HG03045 (cell line): ENCODE measurements around the gene ZNF496.
"Not testable (repeated sequence)": the region's sequence is repeated elsewhere in the genome, so short reads cannot be mapped to it uniquely, and the experiment has no call there.

Experiments
- ATAC-seq: cut with Tn5 transposase; IDR thresholded peaks from one replicate; pipeline ENCODE4 v1.9.1; 2021; ENCODE audit warnings: mild to moderate bottlenecking, moderate library complexity; ENCODE audit not compliant: unreplicated experiment

Gene ZNF496

DNA sequence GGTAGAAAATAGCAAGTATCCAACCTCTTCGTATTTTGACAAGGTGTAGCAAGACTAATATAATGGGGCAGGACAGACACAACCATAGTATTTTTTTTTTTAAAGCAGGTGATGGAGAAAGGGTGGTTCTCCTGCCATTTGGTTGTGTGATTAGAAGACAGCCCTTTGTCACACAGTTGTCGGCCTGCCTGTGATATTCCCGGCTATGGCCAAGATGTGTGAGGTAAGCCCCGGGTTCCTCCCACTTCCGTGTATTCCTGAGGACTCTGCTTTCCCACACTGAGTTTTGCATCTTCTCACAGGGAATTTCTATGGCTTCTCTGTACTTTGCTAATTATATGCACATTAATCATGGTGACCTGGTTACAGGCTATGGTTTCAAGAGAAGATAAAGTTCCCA is 35.9 kb downstream of the ZNF496 start:
- no peak for ATAC-seq

DNA sequence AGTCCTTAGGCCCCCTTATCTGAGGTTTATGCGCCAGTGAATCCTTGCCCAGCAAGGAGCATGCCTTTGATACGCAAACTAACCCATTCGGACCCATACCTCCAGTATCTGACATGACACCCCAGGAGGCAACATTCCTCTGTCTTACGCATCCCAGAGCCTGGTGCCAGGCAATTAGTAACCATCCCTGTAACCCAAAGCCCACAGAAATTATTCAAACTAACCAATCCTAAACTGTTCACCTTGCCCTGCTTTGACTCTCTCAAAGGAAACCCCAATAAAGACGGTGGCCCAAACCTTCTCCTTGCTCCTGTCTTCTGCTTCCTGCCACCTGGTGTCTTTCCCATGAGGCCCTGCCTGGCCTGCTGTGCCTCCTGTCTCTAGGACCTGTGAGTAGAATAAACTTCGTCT is 36.4 kb downstream of the ZNF496 start:
- no peak for ATAC-seq

DNA sequence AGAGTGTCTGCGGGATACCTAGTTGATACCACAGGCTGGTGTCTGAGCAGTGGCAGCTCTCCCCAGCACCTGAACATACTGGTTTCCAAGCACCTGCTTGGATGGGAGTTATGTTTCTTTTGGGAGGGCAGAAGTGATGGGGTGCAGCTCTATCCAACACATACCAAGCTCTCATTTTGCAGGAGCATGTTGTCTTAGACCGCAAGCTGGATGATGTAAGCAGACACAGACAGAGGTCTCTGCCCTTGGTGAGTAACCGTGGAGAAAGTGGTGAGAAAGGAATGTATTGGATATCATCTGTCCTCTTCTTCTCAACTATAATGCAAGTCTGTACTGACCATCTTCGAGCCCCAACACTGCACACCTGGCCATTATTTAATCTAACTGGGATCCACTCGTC is 37.4 kb downstream of the ZNF496 start:
- no peak for ATAC-seq

DNA sequence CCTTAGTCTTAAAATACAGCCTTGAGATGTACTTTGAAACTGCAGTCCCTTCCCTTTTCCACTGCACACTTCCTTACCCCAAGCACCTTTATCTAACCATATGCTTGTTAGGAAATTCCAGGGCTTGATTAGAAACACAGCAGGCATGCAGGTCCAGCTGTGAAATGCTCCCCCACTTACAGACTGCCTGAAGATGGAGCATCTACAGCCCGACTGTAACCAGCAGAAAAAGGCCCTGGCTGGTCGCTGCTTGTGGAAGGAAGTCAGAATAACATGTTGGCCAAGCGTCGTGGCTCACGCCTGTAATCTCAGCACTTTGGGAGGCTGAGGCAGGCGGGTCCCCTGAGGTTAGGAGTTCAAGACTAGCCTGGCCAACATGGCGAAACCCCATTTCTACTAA is 38.6 kb downstream of the ZNF496 start:
- ATAC-seq, result no peak

DNA sequence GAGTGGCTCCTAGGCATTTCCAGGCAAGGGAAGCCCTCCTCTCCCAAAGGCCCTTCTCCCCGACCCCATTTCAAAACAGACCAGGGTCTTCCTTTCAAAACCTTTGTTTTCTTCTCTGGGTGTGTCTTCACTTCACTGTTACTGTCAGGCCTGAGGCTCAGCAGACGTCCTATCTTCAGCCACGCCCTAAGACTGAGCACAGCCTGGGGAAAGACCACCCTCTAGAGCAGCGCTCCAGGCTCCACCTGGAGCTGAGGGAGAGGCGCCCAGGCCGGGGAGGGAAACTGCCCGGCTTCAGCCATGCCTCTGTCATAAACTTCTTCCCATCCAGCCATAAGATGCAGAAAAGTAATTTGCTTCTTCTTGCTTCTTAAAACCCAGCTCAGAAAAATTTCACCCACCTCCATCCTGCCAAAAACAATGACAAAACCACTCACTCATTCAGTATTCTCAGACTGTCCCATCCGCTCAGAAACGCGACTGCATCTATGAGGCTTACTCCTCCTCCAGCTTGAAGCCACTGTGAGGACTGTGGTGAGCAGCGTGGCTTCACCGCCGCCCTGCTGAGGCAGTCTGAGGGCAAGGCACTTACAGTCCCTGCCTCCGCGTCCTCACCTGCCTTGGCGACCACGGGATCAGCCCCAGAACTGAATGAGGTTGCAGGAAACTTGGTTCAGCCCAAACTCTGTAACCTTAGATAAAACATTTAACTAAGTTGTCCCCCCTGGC is 39.7 kb downstream of the ZNF496 start:
- ATAC-seq, result no peak

DNA sequence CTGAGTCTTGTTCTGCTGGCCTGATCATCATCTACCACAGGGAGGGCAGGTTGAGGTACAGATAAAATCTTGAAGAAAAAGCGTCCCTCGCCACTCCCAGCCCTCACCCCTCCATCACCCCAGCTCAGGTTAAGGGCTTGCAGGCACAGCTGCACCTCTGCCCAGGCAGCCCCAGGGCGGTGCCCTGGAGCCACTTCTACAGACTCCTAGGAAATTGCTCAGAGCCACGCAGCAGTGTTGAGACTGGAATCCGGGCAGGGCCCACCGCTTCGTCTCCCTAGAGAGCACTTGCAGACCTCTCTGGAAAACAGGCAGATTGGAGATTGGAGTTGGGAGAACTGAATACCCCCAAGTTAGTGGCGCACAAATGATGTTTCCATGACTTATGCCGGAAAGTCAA is 40.5 kb downstream of the ZNF496 start:
- ATAC-seq, result no peak

DNA sequence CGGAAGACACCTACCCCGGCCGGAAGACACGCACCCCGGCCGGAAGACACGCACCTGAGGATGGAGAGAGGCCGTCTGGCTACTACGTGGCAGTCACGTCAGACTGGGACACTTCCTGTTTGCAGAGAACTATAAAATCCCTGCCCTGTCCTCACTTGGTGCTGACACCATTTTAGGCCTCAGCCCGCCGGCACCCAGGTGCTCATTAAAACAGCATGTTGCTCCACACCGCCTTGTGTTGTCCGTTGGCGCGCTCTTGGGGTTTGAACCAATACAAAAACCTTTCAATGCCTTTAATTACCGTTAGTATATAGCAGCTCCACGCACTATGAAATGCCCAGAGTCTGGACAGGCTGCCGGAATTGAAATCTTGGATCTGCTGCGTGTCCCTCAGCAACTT is 41.1 kb downstream of the ZNF496 start:
- ATAC-seq, result no peak

DNA sequence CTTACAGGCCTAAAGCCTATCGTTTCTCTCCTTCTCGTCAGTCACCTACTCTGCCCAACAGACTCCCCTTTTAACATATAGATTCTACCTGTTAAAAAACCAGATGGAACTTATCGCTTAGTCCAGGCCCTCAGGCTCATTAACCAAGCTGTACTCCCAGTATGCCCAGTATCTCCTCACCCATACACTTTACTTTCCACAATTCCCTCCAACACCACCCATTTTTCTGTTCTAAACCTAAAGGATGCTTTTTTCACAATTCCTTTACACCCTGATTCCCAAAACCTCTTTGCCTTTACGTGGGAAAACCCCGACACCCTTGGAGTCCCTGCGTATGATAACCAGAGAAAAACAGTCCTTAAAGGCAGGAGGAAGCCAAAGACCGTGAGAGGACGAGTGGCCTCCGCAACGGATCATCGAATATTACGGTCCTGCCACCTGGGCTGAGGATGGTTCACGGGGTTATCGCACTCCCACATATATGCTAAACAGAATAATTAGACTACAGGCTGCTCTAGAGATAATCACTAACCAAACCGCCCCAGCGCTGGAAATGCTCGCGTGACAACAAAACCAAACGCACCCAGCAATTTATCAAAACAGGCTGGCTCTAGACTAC is 42.3 kb downstream of the ZNF496 start:
- not testable (repeated sequence) for ATAC-seq

DNA sequence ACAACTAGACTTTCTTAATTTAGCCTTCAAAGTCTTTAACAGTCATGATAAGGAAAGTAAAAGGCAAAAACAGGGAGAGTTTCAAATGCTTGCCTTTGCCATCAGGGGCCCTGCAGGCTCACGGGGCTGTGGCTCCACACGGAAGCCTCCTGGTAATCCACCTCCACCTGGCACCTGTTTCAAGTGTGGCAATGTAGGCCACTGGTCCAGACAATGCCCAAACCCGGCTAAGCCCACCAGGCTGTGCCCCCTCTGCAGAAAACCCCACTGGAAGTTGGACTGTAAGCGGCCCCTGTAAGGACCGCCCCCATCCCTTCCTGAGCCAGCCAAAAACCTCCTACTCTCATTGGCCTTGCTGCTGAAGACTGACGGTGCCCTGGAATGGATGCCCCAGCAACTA is 43.3 kb downstream of the ZNF496 start:
- ATAC-seq, result no peak

DNA sequence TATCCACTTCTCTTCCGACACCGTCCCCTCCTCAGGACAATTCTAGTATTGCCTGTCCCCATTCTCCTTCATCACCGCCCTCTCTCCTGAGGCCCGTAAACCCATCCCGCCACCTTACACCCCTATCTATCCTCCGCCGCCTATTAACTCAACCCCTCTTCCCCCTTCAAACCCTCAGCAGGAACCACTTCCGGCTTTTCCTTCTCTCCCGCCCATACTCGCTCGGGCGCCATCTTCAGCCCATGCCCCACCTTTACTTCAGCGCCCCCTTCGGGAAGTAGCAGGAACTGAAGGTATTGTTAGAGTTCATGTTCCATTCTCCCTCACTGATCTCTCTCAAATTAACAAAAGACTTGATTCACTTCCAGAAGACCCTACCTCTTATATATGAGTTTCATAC is 44.2 kb downstream of the ZNF496 start:
- ATAC-seq, result no peak

DNA sequence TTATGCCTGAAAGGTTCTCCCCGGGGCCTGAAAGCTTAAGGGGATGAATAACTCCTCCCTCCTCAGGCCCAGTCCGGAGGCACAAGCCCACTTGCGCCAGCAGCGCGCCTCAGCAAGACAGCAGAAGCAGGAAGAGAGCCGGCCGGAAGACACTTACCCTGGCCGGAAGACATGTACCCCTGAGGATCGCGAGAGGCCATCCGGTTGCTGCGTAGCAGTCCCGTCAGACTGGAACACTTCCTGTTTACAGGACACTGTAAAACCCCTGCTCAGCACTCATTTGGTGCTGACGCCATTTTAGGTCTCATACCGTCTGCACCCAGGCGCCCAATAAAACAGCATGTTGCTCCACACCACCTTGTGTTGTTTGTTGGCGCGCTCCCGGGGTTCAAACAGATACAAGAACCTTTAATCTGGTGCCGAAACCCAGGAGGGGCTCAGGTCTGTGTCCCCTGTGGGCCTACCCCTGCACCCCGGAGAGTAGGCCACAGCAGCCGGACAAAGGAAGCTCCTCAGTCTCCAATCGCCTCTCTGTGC is 45.5 kb downstream of the ZNF496 start:
- no peak for ATAC-seq

DNA sequence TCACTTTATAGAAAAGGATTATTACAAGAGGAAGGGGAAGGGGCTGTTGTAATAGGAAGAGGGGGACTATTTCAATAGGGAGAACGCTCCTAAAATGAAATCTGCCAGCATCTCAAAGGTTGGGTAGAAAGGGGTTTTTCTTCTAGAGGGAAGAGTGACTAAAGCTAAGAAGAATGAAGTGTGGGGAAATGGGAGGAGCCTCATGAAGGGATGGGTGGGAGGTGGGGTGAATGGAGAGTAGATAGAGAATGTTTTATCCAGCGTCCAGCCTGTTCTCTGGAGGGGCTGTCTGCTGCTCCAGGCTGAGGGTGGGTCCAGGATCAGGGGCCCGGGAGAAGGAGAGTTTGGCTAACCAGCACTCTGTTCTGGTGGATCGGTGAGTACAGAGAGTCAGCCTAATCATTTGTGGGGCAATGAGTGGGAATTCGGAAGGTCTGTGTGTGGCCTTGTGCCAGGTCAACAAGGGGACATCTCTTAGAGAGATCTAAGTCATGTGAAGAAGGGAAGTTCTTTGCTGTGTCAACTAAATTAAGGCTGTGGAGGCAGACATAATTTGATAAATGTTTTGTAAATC is 50.6 kb downstream of the ZNF496 start:
- no peak for ATAC-seq

DNA sequence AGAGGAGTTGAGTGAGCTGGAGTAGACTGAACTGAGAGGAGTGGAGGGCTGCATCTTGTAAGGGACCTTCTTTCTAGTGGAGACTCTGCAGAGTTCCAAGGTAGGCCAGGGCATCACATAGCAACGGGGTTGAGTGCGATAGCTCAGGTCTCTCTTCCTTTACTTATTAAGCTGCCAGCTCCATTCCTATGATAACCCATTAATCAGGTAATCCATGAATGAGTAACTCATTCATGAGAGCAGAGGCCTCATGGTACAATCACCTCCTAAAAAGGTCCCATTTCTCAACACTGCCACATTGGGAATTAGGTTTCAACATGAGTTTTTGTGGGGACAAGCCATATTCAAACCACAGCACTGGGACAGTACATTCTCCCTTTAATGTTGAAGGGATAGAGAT is 54.5 kb downstream of the ZNF496 start:
- no peak for ATAC-seq

DNA sequence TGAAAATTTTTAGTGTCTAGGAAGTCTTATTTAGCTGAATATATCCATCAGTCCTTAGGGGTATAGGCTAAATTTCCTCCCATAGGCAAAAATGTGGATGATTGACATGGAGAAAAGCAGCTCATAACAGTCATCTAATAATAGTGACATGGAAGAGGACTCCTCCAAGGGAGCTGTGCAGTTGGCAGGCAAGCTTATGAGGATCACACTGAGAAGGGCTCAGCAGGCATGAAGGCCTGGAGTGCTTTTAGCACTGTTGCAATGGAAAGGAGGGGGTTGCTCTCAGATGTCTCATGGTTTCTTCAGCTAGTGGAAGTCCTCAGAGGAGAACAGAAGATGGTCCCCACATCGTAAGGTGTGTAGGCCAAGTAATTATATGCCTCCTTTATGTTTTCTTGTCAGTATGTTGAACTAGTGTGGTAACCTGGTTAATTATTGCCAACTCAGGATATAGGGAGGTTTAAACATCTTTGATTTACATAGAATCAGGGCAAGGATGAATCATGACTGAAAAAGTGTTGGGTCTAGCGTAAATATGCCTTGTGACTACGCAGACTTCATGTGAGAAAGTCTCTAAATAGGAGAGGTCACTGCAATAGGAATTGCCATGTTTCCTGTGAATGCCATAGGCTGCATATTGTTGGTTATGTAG is 56.9 kb downstream of the ZNF496 start:
- no peak for ATAC-seq

DNA sequence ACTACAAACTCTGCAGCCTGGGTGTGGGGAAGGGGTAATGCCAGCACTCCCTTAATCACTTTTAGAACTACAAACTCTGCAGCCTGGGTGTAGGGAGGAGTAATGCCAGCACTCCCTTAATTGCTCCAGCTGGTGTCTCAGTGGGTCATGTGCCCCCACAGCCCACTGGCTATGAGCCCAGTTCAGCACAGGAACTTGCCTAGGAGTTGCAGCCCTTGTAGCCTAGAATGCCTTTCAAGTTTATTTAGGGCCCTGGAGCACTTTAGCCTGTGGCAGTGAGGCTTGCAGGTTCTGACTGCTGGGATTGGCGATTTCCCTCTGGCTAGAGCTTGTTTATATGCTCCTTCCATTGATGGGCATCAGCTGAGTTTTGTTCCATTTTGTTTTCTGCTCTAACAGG is 58.7 kb downstream of the ZNF496 start:
- ATAC-seq, result no peak

DNA sequence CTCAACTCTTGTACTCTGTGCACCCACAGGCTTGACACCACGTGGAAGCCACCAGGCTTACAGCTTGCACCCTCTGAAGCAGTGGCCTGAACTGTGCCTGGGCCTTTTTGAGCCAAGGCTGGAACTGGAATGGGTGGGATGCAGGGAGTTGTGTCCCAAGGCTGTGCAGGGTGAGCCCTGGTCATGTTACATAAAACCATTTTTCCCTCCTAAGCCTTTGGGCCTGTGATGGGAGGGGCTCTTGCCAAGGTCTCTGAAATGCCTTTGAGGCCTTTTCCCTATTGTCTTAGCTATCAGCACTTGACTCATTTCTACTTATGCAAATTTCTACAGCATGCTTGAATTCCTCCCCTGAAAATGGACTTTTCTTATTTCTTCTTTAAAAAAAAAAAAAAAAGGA is 61.7 kb downstream of the ZNF496 start:
- ATAC-seq, result no peak

DNA sequence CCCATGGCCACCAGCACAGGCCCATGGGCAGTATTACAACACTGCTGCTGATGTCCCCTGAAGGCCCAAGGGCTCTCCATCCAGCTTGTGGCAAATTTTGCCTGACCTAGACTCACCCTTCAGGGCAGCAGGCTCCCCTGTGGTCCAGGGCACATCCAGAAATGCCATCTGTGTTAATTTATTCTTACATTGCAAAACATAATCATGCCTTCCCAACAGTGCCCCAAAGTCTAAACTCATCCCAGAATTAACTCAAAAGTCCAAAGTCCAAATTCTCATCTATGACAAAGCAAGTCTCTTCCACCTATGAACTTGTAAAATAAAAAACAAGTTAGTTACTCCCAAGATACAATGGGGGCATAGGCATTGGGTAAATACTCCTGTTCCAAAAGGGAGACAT is 62.5 kb downstream of the ZNF496 start:
- no peak for ATAC-seq

DNA sequence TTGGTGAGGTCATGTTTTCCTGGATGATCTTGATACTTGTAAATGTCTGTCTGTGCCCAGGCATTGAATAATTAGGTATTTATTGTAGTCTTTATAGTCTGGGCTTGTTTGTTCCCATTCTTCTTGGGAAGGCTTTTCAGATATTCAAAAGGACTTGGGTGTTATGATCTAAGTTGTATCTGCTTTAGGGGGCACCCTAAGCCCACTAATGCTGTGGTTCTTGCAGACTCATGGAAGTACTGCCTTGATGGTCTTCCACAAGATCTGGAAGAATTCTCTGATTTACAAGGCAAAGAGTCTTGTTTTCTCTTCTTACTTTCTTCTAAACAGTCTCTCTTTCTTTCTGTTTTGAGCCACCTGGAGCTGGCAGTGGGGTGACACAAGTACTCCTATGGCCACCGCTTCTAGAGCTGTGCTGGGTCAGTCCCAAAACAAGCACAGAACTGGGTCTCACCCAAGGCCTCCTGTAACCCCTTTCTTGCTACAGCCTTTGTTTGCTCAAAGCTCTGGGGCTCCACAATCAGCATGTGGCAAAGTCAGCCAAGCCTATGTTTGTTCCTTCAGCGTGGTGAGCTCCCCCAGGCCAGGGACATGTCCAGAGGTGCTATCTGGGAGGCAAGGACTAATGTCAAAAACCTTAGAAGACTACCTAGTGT is 63.1 kb downstream of the ZNF496 start:
- ATAC-seq, result no peak

DNA sequence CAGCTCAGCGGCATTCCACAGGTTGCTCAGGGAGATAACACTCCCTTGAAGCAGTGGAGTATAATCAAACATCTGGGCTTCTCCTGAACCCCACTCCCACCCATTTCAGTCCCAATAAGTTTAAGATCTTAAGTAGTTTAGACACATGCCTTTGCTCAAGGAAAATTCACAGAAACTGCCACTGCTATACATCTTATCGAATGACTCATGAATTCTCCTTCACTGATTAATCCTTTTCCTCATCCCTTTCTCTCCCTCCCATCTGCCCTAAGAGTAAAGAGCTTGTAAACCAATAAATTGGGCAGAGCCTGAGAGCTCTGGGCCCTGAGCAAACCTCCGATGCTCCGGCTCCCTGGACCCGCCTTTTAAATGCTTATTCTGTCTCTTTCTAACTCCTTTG is 65.6 kb downstream of the ZNF496 start:
- ATAC-seq, result no peak

DNA sequence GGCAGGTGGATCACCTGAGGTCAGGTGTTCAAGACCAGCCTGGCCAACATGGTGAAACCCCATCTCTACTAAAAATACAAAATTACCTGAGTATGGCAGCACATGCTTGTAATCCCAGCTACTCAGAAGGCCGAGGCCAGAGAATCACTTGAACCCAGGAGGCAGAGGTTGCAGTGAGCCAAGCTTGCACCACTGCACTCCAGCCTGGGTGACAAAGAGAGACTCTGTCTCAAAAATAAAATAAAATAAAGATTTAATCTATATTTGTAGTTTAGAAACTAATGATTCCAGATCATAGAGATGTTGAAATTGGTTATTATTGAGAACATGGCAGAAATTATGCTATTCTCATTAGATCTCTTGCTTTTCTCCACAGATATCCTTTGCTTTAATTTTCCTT is 75.9 kb downstream of the ZNF496 start, which contains the start of gene VN1R5:
Gene VN1R5, plus strand, starts transcription at position 301 of the 400 bp plus-strand sequence.
- not testable (repeated sequence) for ATAC-seq

DNA sequence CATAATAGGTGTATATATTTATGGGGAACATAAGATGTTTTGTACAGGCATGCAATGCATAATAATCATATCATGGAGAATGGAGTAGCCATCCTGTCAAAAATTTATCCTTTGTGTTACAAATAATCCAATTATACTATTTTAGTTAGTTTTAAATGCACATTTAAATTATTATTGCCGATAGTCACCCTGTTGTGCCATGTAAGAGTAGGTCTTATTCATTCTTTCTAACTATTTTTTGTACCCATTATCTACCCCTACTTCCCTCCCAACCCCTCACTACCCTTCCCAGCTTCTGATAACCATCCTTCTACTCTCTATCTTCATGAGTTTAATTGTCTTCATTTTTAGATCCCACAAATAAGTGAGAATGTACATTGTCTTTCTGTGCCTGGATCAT is 84.1 kb downstream of the ZNF496 start:
- no peak for ATAC-seq
